Loucy (cell line): ENCODE results near the gene FREM3.

ENCODE experiments used
- H2AFZ ChIP-seq: fragments of 200-600 bp; sonication (generic); 2 replicates; pipeline ENCODE4 v1.6.0; 2016; ENCODE audit warnings: antibody characterized with exemption, mild to moderate bottlenecking, low read length, moderate library complexity
- H3F3A ChIP-seq: fragments of 200-600 bp; 2 replicates; pipeline ENCODE4 v1.6.0; 2016; ENCODE audit warnings: antibody characterized with exemption, low read depth, mild to moderate bottlenecking
- H3K27me3 ChIP-seq: fragments of 200-600 bp; sonication (generic); 2 replicates; pipeline ENCODE4 v1.6.1; 2014; ENCODE audit warnings: low read length, mild to moderate bottlenecking; ENCODE audit not compliant: insufficient read depth, poor library complexity, severe bottlenecking
- H3K36me3 ChIP-seq: fragments of 200-600 bp; sonication (generic); 2 replicates; pipeline ENCODE4 v1.6.1; 2016; ENCODE audit warnings: low read length; ENCODE audit not compliant: insufficient read depth
- H3K4me1 ChIP-seq: fragments of 200-600 bp; sonication (generic); 2 replicates; pipeline ENCODE4 v1.5.1; 2014; ENCODE audit warnings: low read length, mild to moderate bottlenecking; ENCODE audit not compliant: insufficient read depth, poor library complexity, severe bottlenecking
- H3K4me2 ChIP-seq: fragments of 200-600 bp; sonication (generic); 2 replicates; pipeline ENCODE4 v1.6.0; 2014; ENCODE audit warnings: antibody characterized with exemption, low read length, low read depth, mild to moderate bottlenecking; ENCODE audit not compliant: poor library complexity, severe bottlenecking
- H3K4me3 ChIP-seq: fragments of 200-600 bp; sonication (generic); 2 replicates; pipeline ENCODE4 v1.5.1; 2014; ENCODE audit warnings: low read length, mild to moderate bottlenecking, mixed read lengths; ENCODE audit not compliant: poor library complexity, severe bottlenecking
- H3K79me2 ChIP-seq: fragments of 200-600 bp; sonication (generic); 2 replicates; pipeline ENCODE4 v1.6.1; 2014; ENCODE audit warnings: low read length; ENCODE audit not compliant: insufficient read depth
- H3K9ac ChIP-seq: fragments of 200-600 bp; sonication (generic); 2 replicates; pipeline ENCODE4 v1.6.0; 2014; ENCODE audit warnings: mild to moderate bottlenecking, low read depth, low read length, moderate library complexity; ENCODE audit not compliant: poor library complexity, severe bottlenecking
- H3K9me2 ChIP-seq: fragments of 200-600 bp; sonication (generic); replicated peaks from 2 replicates; pipeline ENCODE4 v1.6.1; 2016; ENCODE audit warnings: low read depth, low read length, mixed read lengths
- H3K9me3 ChIP-seq: fragments of 200-600 bp; sonication (generic); 2 replicates; pipeline ENCODE4 v1.6.1; 2014; ENCODE audit warnings: mild to moderate bottlenecking, antibody characterized with exemption, low read length, low read depth; ENCODE audit not compliant: insufficient read depth
- H4K20me1 ChIP-seq: fragments of 200-600 bp; sonication (generic); 2 replicates; pipeline ENCODE4 v1.6.0; 2014; ENCODE audit warnings: antibody characterized with exemption, low read length, mild to moderate bottlenecking; ENCODE audit not compliant: insufficient read depth, poor library complexity, severe bottlenecking
- EZH2phosphoT487 ChIP-seq: fragments of 200-600 bp; IDR thresholded peaks from 2 replicates; pipeline ENCODE4 v1.6.1; 2018; ENCODE audit warnings: antibody characterized with exemption, mild to moderate bottlenecking, moderate library complexity, borderline replicate concordance
- TF ChIP-seq, protein P1 (sequence below): fragments of 200-600 bp; sonication (generic); conservative IDR thresholded peaks from 2 replicates; pipeline ENCODE4 v1.5.1; 2014; ENCODE audit warnings: mild to moderate bottlenecking, antibody characterized with exemption, low read length

The FREM3 gene

GRCh38 chr4:143668930-143669552 lies 31.4 kb downstream of the FREM3 start:
- no peak overlapping the region for H2AFZ ChIP-seq
- TF ChIP-seq, protein P1, sequence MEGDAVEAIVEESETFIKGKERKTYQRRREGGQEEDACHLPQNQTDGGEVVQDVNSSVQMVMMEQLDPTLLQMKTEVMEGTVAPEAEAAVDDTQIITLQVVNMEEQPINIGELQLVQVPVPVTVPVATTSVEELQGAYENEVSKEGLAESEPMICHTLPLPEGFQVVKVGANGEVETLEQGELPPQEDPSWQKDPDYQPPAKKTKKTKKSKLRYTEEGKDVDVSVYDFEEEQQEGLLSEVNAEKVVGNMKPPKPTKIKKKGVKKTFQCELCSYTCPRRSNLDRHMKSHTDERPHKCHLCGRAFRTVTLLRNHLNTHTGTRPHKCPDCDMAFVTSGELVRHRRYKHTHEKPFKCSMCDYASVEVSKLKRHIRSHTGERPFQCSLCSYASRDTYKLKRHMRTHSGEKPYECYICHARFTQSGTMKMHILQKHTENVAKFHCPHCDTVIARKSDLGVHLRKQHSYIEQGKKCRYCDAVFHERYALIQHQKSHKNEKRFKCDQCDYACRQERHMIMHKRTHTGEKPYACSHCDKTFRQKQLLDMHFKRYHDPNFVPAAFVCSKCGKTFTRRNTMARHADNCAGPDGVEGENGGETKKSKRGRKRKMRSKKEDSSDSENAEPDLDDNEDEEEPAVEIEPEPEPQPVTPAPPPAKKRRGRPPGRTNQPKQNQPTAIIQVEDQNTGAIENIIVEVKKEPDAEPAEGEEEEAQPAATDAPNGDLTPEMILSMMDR: no peak
- no peak for TF ChIP-seq EZH2phosphoT487
- H3K4me2 ChIP-seq: no peak overlapping the region
- no peaks in the 10 kb centered on the region for H3F3A ChIP-seq
- H4K20me1 ChIP-seq: no peaks in the 10 kb centered on the region
- no peaks in the 10 kb centered on the region for H3K9me3 ChIP-seq
- H3K36me3 ChIP-seq: no peaks in the 10 kb centered on the region
- no peaks in the 10 kb centered on the region for H3K79me2 ChIP-seq
- no peak overlapping the region for H3K9ac ChIP-seq
- H3K4me1 ChIP-seq: peaks cover 5% of the 10 kb centered on the region
- no peak overlapping the region for H3K4me3 ChIP-seq
- H3K9me2 ChIP-seq: no peaks in the 10 kb centered on the region
- no peaks in the 10 kb centered on the region for H3K27me3 ChIP-seq

DNA sequence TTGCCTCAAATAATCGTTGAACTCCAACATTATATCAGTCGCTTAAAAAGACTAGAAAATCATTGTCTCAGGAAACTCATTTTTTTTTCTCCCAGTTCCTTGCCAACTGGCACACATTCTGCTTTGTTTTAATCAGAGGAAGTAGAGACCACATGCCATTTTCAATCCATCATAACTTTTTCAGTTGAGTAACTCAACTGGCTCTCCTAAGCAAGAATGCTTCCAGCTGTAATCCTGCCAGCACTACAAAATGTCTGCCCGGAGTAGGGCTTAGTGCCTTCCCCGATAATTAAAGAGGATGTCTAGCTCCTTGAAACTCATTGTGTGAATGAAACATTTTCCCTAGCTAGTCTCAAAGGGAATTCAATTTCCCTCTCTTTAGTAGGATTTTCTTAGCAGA lies 33.0 kb downstream of the FREM3 start:
- Histone ChIP-seq H3K36me3 (no peaks in the 10 kb centered on the region), H3K9ac (no peak overlapping the region), H3K9me3 (no peaks in the 10 kb centered on the region), H3K4me2 (no peak overlapping the region), H2AFZ (no peak overlapping the region), H3K9me2 (no peaks in the 10 kb centered on the region), H4K20me1 (no peaks in the 10 kb centered on the region), H3K4me1 (peaks cover 5% of the 10 kb centered on the region), H3K4me3 (no peak overlapping the region), H3K27me3 (no peaks in the 10 kb centered on the region), H3F3A (no peaks in the 10 kb centered on the region), H3K79me2 (no peaks in the 10 kb centered on the region)
- TF ChIP-seq, protein P1: no peak
- no peak for TF ChIP-seq EZH2phosphoT487

- no peaks in the 10 kb centered on the region for H3K27me3 ChIP-seq
- no peak overlapping the region for H3K4me2 ChIP-seq
- no peak overlapping the region for H2AFZ ChIP-seq
- H3K9me3 ChIP-seq: no peaks in the 10 kb centered on the region
- TF ChIP-seq EZH2phosphoT487: no peak
- TF ChIP-seq, protein P1: no peak
- no peaks in the 10 kb centered on the region for H3K9me2 ChIP-seq
- H3K36me3 ChIP-seq: no peaks in the 10 kb centered on the region
- H3F3A ChIP-seq: no peaks in the 10 kb centered on the region
- no peaks in the 10 kb centered on the region for H3K4me1 ChIP-seq
- H3K4me3 ChIP-seq: no peak overlapping the region
- H4K20me1 ChIP-seq: no peaks in the 10 kb centered on the region
- no peak overlapping the region for H3K9ac ChIP-seq
- no peaks in the 10 kb centered on the region for H3K79me2 ChIP-seq
Measured at GRCh38 chr4:143658336-143658735, 42.1 kb downstream of the FREM3 start.
